Renal cortex interstitium (tissue), 11 donors: ENCODE data around the gene PDE3B. TPM values are rescaled to one million over a fixed set of nuclear protein-coding genes. Genes with fewer than 3 reads are reported as not detected.

ENCODE experiments used
- DNase-seq, 11 donors: peaks; one replicate each; pipeline ENCODE4 v3.0.0-alpha.2; 2013; ENCODE audit warnings: low read depth in 9 of 11, low spot score in 4 of 11; ENCODE audit errors: extremely low read depth in 1 of 11
- polyA plus RNA-seq, 3 donors: library from polyadenylated mRNA; unstranded; fragments of 120-200 nt; gene quantifications; one replicate each; pipeline ENCODE4 v1.2.1, GENCODE V29; 2013; ENCODE audit not compliant: insufficient read length in 3 of 3

PDE3B gene
- polyA plus RNA-seq, 3 donors = 6.2 to 10.6 (median 10.5) TPM

DNA sequence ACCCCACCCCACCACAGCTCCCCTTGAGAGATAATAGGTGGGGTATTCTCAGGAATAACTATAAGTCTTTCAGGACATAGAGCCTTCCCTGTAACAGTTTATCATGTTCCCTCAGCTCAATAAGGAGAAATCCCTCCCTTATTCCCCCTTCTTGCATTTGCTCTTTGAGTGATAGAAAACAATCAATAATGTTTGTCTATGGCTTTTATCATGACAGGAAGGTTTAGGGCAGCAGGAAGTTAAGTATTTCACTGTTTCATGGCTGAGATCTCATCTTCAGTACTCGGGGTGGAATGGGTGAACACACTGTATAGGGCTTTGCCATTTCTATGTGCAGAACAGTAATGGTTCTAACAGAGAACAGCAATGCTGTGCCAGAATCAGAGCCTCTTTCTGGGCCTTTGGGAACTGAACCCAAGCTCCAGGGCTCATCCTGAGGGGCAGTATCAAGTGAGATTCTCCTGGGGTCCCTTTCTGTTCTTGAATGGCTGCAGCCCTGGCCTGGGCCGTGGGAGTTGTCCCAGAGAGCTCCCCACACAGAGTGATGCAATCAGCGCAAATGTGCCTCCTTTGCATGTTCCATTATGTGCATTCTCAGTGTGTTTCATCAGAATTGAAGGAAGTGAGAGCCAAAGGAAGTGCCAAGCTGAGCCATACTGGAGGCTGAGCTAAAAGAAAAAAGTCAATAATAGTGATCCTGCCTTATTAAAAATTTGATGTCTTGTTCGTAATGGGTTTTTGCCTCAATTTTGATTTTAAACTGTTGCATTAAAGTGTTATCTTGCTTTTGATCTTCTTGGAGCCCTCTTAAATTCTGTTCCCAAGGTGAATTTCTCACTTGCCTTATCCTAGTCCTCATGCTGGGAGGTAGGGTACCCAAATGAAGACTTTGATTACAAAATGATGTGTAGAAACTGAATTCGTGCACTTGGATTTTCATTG is 251.3 kb downstream of the PDE3B start:
- no peak for DNase-seq

DNA sequence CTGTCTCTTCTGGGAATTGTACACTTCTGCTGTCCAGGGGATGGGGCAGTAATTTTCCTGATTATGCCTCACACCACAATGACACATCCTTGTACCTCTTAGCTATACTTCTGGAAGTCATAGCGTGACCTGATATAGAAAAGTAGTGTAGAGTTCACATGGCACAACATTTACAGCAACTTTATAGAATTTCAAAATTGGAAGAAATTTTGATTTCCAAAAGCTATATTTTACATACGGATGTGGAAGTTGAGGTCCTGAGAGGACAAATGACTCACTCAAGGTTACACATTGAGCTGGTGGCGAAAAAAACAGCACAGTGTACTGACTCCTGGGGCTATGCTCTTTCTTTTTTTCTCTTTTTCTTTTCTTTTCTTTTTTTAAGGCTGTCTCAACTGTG is 254.8 kb downstream of the PDE3B start:
- DNase-seq = no peak

DNA sequence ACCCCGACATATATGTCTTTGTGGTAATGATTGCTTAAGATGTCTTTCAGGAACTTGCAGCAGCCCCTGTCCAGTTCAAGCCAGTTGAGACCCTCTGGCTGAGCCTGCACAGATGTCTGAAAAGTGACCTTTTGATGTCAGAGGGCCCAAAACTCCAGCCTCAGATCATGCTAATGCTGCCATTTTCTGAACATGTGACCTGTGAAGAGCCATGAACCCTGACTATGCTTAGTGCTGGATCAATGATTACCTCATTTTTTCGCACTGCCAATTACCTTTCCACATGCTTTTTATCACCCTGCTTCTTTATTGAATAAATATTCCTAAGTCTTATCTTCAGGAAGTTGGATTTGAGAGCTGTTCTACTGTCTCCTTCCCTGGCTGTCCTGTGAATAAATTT is 255.3 kb downstream of the PDE3B start:
- DNase-seq = no peak

DNA sequence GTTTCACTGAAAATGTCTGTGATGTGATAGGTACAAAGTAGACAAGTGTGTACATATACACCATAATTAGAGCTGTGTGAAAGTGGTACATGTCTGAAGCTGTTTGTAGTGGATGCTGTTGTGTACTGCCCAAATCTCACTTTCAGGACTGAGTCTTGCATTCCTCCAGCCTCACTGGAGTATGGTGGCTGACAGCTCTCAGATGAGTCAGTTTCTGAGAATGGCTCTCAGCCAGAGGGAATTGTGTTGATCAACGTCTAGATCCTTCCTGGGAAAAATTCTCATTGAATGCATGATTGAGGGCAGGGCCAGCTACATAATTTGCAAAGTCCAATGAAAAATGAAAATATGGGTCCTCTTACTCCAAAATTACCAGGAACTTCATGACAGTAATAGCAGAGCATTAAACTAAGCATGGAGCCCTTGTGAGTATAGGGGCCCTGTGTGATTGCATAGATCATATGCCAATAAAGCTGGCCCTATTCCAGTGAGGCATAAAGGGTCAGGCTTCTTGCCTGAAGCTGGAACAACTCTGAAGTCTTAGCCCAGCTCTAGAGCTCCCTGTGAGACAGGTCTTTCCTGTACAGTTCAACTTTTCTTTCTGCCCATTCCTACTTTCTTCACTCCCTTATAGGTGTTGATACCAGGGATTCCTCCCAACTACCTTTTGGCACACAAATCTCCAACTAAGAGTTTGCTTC is 259.2 kb downstream of the PDE3B start:
- no peak for DNase-seq

DNA sequence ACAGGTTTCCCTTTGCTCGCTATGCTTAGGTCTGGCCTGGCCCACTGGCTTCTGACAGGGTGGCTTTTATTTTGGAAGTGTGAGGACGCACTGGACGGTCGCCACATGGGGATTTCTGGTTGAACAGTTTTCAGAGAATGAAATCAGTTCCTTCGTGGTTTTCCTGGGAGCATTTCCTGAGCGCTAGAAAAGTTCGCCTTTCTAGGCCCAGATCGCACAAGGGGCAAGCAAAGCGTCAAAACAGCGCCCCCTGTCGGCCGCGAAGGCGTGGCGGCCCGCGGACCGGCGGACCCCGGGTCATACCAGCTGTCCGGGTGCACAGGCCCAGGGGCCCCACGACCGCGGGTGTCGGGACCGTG is 261.1 kb downstream of the PDE3B start:
- peak in 5 of 11 donors; percentile 55 to 69 (median 60) for DNase-seq

DNA sequence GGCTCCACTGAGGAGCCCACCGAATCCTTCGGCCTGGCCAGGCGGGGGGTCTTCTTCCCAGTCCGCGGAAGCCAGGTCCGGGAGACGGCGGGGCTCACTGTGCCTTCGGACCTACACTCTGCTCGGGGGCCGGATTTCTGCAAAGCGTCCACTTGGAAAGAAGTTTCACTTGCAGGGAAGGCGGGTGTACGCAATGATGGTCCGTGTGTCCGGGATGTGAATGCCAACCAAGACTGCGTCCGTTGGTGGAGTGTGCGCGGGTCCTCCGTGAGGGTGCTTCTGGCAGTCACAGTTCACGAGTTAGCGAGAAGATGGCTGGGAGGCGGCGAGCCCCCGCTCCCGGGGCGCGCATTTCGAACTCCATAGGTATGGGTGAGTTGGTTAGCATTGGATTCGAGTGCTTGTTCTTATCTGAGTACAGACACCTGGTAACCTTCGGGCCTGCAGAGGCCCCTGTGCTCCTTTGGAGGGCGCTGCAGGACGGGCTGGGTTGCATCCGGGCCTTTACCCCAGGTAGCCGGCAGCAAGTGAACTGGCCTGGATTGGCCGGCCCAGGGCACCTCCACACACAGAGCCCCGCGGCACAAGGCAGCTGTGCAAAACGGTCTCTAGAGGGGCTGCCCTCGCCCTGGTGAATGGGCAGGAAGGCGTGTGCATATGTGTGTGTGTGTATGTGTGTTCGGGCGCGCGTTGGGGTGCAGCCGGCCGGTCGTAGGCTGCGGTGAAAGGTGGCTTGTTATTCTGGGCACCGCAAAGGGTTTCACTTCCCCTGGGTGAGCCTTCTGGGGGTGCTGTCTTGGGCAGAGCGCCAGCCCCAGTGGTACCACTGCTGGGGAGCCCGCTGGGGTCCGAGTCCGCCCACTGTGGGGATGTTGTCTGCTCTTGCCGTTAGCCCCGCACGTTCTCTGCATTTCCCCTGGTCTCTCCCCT is 261.8 kb downstream of the PDE3B start:
- peak in 4 of 11 donors; percentile 33 to 47 (median 37) for DNase-seq

DNA sequence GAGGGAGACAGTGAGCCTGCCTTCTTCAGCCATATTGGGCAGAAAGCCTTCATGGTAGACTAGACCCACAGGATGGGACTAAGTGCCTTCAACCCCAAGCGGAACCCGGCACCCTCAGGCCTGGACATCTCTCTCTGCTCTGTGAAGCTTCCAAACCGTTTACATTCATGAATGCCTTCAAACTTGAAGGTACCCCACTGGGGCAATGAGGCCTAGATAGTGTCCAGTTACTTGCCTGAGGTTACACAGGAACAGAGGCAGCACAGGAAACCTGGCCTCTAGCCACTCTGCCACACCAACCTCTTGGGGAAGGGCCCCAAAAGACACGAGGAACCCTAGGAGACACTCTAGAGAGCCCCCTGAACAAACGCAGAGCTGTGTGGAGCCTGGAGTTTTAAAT is 263.0 kb downstream of the PDE3B start:
- DNase-seq = no peak

DNA sequence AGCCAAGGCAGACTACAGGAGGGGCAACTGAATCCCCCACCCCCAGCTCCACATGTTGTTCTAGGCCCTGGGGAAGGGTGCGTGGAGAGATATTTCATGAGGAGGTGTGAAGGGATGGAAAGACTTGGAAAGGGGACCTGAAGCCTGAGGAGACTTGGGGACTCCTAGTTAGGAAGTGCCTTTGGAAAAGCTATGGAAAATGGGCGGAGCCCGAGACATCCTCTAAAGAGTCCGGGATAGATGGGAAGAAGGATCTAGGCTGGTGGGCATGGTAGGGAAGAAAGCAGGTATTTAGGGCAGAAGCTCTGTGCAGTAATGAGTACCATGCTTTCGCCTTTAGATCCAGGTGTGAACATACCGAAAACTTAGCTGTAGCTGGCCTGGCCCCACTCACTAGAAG is 263.4 kb downstream of the PDE3B start:
- DNase-seq = no peak

DNA sequence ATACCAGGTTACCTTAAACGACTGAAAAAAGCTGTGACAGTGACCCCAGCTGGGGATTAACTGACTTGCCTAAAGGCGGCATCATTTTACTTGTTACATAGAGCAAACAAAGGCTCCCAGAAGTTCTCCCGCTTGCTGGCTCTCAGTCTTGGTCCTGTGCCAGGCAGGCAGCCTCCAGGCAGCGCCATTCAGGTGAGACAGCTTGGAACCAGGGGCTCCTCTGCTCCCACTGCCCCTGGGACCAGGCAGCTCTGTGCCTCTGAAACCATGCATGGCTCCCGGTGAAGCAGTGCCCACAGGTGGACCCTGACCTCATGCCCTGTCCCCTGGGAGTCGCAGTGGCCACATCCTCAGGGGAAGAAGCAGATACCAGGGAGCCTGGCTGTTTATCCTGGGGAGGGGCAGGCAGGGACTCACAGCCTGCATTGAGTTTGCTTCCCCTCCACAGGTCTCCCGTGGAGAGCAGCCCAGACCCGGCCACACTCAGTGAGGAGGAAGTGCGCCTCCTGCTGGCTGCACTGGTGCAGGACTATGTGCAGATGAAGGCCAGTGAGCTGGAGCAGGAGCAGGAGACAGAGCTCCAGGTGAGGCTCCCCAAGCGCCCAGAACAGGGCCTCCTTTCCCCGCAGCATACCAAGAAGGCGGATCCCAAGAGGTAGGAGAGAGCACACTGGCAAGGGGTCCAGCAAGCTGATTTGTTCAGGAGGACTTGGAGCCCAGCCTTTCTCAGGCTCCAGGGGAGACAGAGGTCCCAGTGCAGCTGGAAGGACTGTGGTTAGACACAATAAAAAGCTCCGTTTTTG is 264.0 kb downstream of the PDE3B start:
- peak in 3 of 11 donors; percentile 14 to 26 (median 20) for DNase-seq

DNA sequence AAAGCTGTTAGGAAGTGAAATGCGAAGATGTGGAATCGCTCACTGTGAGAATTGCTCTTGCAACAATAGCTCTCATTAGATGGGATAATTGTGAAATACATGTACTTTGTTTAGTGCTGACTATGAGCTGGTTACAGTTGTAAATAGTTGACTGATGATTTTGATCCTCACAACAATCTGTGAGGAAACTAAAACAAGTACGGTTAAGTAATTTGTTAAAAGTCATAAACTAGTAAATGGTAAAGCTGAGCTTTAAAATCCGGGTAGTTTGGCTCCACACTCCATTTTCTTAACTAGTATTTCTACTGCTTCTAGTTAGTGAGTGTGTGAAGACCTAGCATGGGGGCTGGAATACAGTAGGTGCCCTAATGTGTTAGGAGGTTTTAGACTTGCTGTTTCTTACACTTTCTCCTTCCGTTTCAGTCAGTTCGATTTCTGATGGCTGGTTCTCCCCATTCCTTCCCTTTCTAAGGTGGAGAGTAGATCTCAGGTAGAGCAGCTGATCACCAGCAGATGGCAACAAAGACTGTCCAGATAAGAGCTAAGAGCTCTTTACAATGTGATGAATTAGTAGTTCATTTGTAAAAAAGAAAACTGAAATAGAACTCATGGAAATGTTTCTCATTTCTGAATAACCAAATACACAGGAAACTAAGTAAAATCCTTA is 264.7 kb downstream of the PDE3B start:
- peak in 3 of 11 donors; percentile 29 to 32 (median 31) for DNase-seq

DNA sequence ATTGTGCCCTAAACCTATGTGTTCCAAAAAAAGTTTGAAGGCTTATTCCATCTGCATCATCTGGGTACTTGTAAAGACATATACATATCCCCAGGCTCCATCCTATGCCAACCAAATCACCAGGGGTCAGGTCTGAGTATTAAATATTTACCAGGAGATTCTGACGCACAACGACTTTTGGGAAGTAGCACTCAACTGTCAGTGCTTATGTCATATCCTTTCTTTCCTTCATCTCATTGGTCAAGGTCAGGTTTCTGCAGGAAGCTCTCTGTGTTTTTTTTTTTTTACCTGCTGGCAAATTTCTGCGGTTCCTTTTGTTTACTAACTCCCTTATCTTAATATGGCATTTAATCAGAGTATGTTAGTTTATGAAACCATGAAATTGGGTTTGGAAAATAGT is 270.9 kb downstream of the PDE3B start:
- DNase-seq = no peak

DNA sequence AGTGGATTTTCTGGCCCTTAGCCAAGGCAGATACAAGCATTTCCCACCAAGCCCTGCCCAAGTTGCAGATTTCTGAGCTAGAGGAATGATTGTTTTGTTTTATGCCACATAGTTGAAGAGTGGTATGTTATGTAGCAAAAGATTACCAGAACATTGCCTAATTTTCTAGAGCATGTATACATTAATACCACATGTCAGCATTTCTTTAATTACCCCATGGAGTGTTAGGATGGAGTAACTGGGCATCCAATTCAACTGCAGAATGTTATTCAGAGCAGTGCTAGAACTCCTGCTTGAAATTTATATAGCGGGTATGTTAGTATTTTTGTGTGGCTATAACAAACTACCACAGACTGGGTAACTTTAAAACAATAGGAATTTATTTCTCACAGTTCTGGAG is 272.8 kb downstream of the PDE3B start:
- DNase-seq = no peak

Other genes starting within 250 kb of the PDE3B start
- 100 to 1,000 TPM; 136 to 149 (median 136) TPM for gene COPB1, start 144.0 kb upstream of the PDE3B start, polyA plus RNA-seq
- gene PSMA1, start 123.4 kb upstream of the PDE3B start, polyA plus RNA-seq = 100 to 1,000 TPM; 158 to 199 (median 175) TPM
- gene CYP2R1, start 248.4 kb downstream of the PDE3B start, polyA plus RNA-seq = 10 to 100 TPM; 19.5 to 24.8 (median 22.5) TPM